Trophoblast cell (in vitro differentiated cells and primary cell): ENCODE results near the gene ZNF669.

Experiments
- DNase-seq, 2 donors: peaks; one replicate each; pipeline ENCODE4 v3.0.0-alpha.2; 2016
- H2AFZ ChIP-seq: 2 replicates; pipeline ENCODE4 v1.6.1; 2013; ENCODE audit warnings: low read length, moderate library complexity, mild to moderate bottlenecking; ENCODE audit not compliant: insufficient read depth, poor library complexity
- H2AK5ac ChIP-seq: 2 replicates; pipeline ENCODE4 v1.6.1; 2013; ENCODE audit warnings: mild to moderate bottlenecking, low read length
- H2BK120ac ChIP-seq: 2 replicates; pipeline ENCODE4 v1.6.1; 2013; ENCODE audit warnings: low read length, mild to moderate bottlenecking, moderate library complexity; ENCODE audit not compliant: insufficient read depth, poor library complexity
- H2BK12ac ChIP-seq: 2 replicates; pipeline ENCODE4 v1.6.1; 2013; ENCODE audit warnings: mild to moderate bottlenecking, low read length, moderate library complexity
- H2BK5ac ChIP-seq: 2 replicates; pipeline ENCODE4 v1.6.1; 2013; ENCODE audit warnings: low read length, low read depth, moderate library complexity, mild to moderate bottlenecking; ENCODE audit not compliant: poor library complexity
- H3K14ac ChIP-seq: 2 replicates; pipeline ENCODE4 v1.6.1; 2013; ENCODE audit warnings: mild to moderate bottlenecking, low read length
- H3K18ac ChIP-seq: 2 replicates; pipeline ENCODE4 v1.6.1; 2013; ENCODE audit warnings: mild to moderate bottlenecking, low read length
- H3K23ac ChIP-seq: 2 replicates; pipeline ENCODE4 v1.6.1; 2013; ENCODE audit warnings: low read length
- H3K27ac ChIP-seq: 2 replicates; pipeline ENCODE4 v1.5.1; 2013; ENCODE audit warnings: low read depth, mild to moderate bottlenecking, inconsistent platforms, low read length, moderate library complexity
- H3K27me3 ChIP-seq: 2 replicates; pipeline ENCODE4 v1.6.1; 2013; ENCODE audit warnings: inconsistent platforms, mild to moderate bottlenecking, low read length, moderate library complexity; ENCODE audit not compliant: insufficient read depth
- H3K36me3 ChIP-seq, 2 experiments: 1 replicate in 1 of 2; 2 replicates in 1 of 2; pipeline ENCODE4 v1.6.1; 2013; ENCODE audit warnings: low read length in 2 of 2, mild to moderate bottlenecking in 2 of 2, moderate library complexity in 1 of 2; ENCODE audit not compliant: insufficient read depth in 2 of 2, control insufficient read depth in 1 of 2
- H3K4ac ChIP-seq: 2 replicates; pipeline ENCODE4 v1.6.1; 2013; ENCODE audit warnings: low read depth, mild to moderate bottlenecking, low read length, moderate library complexity
- H3K4me1 ChIP-seq, 2 experiments: 1 replicate in 1 of 2; 2 replicates in 1 of 2; pipeline ENCODE4 v1.6.1; 2013; ENCODE audit warnings: low read length in 2 of 2, mild to moderate bottlenecking in 2 of 2, moderate library complexity in 1 of 2; ENCODE audit not compliant: insufficient read depth in 2 of 2, control insufficient read depth in 1 of 2
- H3K4me2 ChIP-seq: 2 replicates; pipeline ENCODE4 v1.6.1; 2013; ENCODE audit warnings: inconsistent platforms, mild to moderate bottlenecking, low read length, moderate library complexity
- H3K4me3 ChIP-seq: 2 replicates; pipeline ENCODE4 v1.5.1; 2013; ENCODE audit warnings: mild to moderate bottlenecking, low read depth, low read length, inconsistent platforms
- H3K79me1 ChIP-seq: one replicate; pipeline ENCODE4 v1.6.1; 2013; ENCODE audit warnings: low read length
- H3K79me2 ChIP-seq: 2 replicates; pipeline ENCODE4 v1.6.1; 2013; ENCODE audit warnings: low read length, mild to moderate bottlenecking; ENCODE audit not compliant: control insufficient read depth, insufficient read depth, poor library complexity
- H3K9ac ChIP-seq: 2 replicates; pipeline ENCODE4 v1.6.1; 2013; ENCODE audit warnings: mild to moderate bottlenecking, low read length
- H3K9me3 ChIP-seq: 2 replicates; pipeline ENCODE4 v1.6.1; 2013; ENCODE audit warnings: low read depth, mild to moderate bottlenecking, control low read depth, inconsistent platforms, low read length; ENCODE audit not compliant: insufficient read depth
- H4K12ac ChIP-seq: 2 replicates; pipeline ENCODE4 v1.6.1; 2013; ENCODE audit warnings: low read depth, mild to moderate bottlenecking, low read length, moderate library complexity
- H4K8ac ChIP-seq: 2 replicates; pipeline ENCODE4 v1.6.1; 2013; ENCODE audit warnings: low read depth, mild to moderate bottlenecking, low read length, moderate library complexity
- H4K91ac ChIP-seq: one replicate; pipeline ENCODE4 v1.6.1; 2013; ENCODE audit warnings: low read depth, mild to moderate bottlenecking, low read length, moderate library complexity
- WGBS: extraction: QIAGEN DNeasy Blood & Tissue Kit; methylation state at CpG from one replicate; pipeline ENCODE4 v1.1.7; 2013; ENCODE audit warnings: missing lambda C conversion rate; ENCODE audit not compliant: insufficient read length, insufficient coverage; ENCODE audit errors: extremely low coverage; 5-methylcytosine and 5-hydroxymethylcytosine counted together

ZNF669 gene

DNA sequence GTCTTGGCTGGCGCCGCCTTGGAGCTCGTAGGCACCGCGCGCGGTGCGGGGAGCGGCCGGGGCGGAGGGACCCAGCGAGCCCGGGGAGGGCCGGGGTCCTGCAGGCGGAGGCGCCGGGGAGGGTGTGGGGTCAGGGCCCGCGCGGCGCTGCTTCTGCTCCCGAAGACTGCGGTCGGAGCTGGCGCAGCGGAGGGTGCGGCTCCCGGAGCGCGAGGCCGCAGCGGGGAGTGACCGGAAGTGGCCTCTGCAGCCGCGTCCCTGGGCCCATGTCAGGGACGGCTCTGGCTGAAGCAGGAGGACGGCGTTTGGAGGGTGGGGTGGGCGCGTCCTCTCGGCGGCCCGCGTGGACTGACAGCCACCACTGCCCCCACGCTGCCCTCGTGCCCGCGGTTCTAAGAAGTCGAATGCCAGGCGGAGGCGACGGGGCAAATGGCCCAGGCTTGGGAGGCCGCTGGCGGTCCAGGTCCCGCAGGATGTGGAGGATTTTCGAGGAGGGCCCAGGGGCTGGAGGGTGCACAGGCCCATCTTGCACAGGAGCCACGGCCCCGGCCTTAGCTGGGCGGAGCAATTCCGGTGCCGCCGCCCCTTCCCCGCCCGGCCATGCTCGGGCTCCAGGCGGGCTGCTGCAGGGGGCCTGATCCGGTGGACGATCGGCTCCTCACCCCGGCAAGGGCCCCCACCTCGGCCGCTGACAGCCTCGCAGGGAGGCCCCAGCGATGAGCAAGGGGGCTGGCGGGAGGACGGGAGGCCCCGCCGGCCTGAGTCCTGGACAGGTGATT, 7.7 kb upstream of the ZNF669 start:
- Histone ChIP-seq H3K79me2 (peaks cover 11% of the 10 kb centered on the region), H3K36me3 (no peaks in the 10 kb centered on the region), H2AK5ac (no peak overlapping the region), H2BK120ac (peak overlapping the region; percentile 85), H3K9ac (peak overlapping the region; percentile 79), H3K23ac (no peak overlapping the region), H3K27me3 (peaks cover 2% of the 10 kb centered on the region), H3K79me1 (peaks cover 12% of the 10 kb centered on the region), H3K27ac (peak overlapping the region; percentile 49), H3K14ac (peak overlapping the region; percentile 92), H3K4me3 (peak overlapping the region; percentile 75), H3K9me3 (no peaks in the 10 kb centered on the region), H3K18ac (peak overlapping the region; percentile 82), H4K8ac (peak overlapping the region; percentile 91), H2BK12ac (no peak overlapping the region), H4K12ac (peak overlapping the region; percentile 94), H3K4ac (peak overlapping the region; percentile 47), H3K4me2 (peak overlapping the region; percentile 92), H4K91ac (peak overlapping the region; percentile 96), H2AFZ (peak overlapping the region; percentile 93), H3K4me1 (peaks cover 14 to 18% of the 10 kb centered on the region in 2 experiments), H2BK5ac (no peak overlapping the region)
- WGBS: no CpG with 5 or more reads among the region's 78 CpGs
- peak; percentile 36 to 72 for DNase-seq

DNA sequence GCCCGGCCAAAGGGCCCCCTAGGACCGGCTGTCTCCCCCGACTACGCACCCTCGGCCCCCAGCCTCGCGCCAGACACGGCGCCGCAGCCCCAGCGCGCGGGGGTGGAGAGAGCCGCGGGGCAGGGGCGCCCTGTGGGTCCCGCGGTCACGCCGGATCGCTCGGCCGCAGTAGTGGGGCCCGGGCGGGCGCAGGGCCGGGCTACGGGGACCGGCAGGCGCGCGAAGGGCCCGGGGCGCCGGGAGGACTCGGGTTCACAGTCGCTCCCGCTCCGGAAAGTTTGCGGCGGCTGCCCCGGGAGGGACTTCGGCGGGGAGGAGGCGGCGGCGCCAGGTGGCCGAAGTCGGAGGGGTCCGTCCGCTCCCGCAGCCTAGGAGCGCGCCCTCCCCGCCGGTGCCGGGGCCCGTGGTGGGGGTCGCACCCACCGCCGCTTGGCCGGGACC, 7.1 kb upstream of the ZNF669 start:
- DNase-seq: no peak

DNA sequence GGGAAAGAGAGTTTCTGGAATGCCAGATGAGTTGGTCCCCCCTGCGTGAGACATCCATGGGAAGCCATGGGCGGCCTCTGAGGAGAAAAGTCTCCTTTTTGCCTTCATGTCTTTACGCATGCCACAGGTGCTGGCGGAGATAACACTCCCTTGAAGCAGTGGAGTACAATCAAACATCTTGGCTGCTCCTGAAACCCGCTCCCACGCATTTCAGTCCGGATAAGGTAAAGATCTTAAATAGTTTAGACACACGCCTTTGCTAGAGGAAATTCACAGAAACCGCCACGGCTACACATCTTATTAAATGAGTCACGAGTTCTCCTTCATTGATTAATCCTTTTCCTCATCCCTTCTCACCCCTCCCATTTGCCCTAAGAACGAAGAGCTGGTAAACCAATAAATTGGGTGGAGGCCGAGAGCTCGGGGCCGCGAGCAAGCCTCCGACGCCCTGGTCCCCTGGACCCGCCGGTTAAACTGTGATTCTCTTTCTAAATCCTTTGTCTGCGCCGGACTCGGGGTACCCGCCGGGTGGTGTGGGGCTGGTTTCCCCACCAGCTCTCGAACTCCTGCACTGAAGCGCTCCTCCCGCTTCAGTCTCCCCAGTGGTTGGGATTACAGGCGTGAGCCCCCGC, 6.6 kb upstream of the ZNF669 start:
- no peaks in the 10 kb centered on the region for H3K36me3 ChIP-seq
- peak overlapping the region; percentile 94 for H4K12ac ChIP-seq
- H3K27me3 ChIP-seq: peaks cover 2% of the 10 kb centered on the region
- no peak overlapping the region for H3K23ac ChIP-seq
- H3K4ac ChIP-seq: peak overlapping the region; percentile 72
- peak overlapping the region; percentile 92 for H3K14ac ChIP-seq
- no peak for DNase-seq
- peaks cover 11% of the 10 kb centered on the region for H3K79me2 ChIP-seq
- H3K4me2 ChIP-seq: peak overlapping the region; percentile 92
- H4K8ac ChIP-seq: peak overlapping the region; percentile 78
- H3K4me1 ChIP-seq: peaks cover 14 to 18% of the 10 kb centered on the region in 2 experiments
- H2AFZ ChIP-seq: peak overlapping the region; percentile 87
- H2AK5ac ChIP-seq: no peak overlapping the region
- WGBS: no CpG with 5 or more reads among the region's 30 CpGs
- no peaks in the 10 kb centered on the region for H3K9me3 ChIP-seq
- H3K27ac ChIP-seq: no peak overlapping the region
- H2BK12ac ChIP-seq: no peak overlapping the region
- peak overlapping the region; percentile 79 for H3K9ac ChIP-seq
- H3K4me3 ChIP-seq: peak overlapping the region; percentile 75
- peaks cover 12% of the 10 kb centered on the region for H3K79me1 ChIP-seq
- peak overlapping the region; percentile 96 for H4K91ac ChIP-seq
- H2BK5ac ChIP-seq: no peak overlapping the region
- H3K18ac ChIP-seq: peak overlapping the region; percentile 67
- peak overlapping the region; percentile 82 for H2BK120ac ChIP-seq

More for the DNA sequence above, 7.1 kb upstream of the ZNF669 start:
- H3K36me3 ChIP-seq: no peaks in the 10 kb centered on the region
- H2BK120ac ChIP-seq: peak overlapping the region; percentile 82
- peaks cover 14 to 18% of the 10 kb centered on the region in 2 experiments for H3K4me1 ChIP-seq
- WGBS: no CpG with 5 or more reads among the region's 62 CpGs
- H4K91ac ChIP-seq: peak overlapping the region; percentile 96
- peak overlapping the region; percentile 36 for H3K27ac ChIP-seq
- no peak overlapping the region for H2AK5ac ChIP-seq
- peaks cover 12% of the 10 kb centered on the region for H3K79me1 ChIP-seq
- H3K4me3 ChIP-seq: peak overlapping the region; percentile 75
- H3K14ac ChIP-seq: peak overlapping the region; percentile 92
- H3K9me3 ChIP-seq: no peaks in the 10 kb centered on the region
- H3K9ac ChIP-seq: peak overlapping the region; percentile 79
- H4K12ac ChIP-seq: peak overlapping the region; percentile 94
- H3K23ac ChIP-seq: no peak overlapping the region
- H2BK5ac ChIP-seq: peak overlapping the region; percentile 57
- H3K4ac ChIP-seq: peak overlapping the region; percentile 72
- H3K4me2 ChIP-seq: peak overlapping the region; percentile 92
- H4K8ac ChIP-seq: peak overlapping the region; percentile 78
- H2AFZ ChIP-seq: peak overlapping the region; percentile 87
- H2BK12ac ChIP-seq: no peak overlapping the region
- H3K79me2 ChIP-seq: peaks cover 11% of the 10 kb centered on the region
- H3K27me3 ChIP-seq: peaks cover 2% of the 10 kb centered on the region
- H3K18ac ChIP-seq: peak overlapping the region; percentile 67

GRCh38 chr1:247107694-247108093, 3.5 kb upstream of the ZNF669 start:
- H2BK5ac ChIP-seq: no peak overlapping the region
- H3K27me3 ChIP-seq: peaks cover 2% of the 10 kb centered on the region
- no CpG with 5 or more reads among the region's 7 CpGs for WGBS
- no peak overlapping the region for H3K18ac ChIP-seq
- no peak overlapping the region for H2AFZ ChIP-seq
- no peak overlapping the region for H4K91ac ChIP-seq
- H3K23ac ChIP-seq: no peak overlapping the region
- no peak overlapping the region for H3K4me3 ChIP-seq
- peaks cover 18% of the 10 kb centered on the region for H3K79me1 ChIP-seq
- DNase-seq: no peak
- no peak overlapping the region for H3K4me2 ChIP-seq
- H2BK12ac ChIP-seq: no peak overlapping the region
- H3K9ac ChIP-seq: no peak overlapping the region
- no peak overlapping the region for H3K27ac ChIP-seq
- no peak overlapping the region for H2AK5ac ChIP-seq
- H3K14ac ChIP-seq: no peak overlapping the region
- H3K9me3 ChIP-seq: peaks cover 2% of the 10 kb centered on the region
- H3K4me1 ChIP-seq: peaks cover 9 to 15% of the 10 kb centered on the region in 2 experiments
- no peak overlapping the region for H4K8ac ChIP-seq
- H4K12ac ChIP-seq: no peak overlapping the region
- no peak overlapping the region for H2BK120ac ChIP-seq
- H3K36me3 ChIP-seq: no peaks in the 10 kb centered on the region
- H3K79me2 ChIP-seq: peaks cover 19% of the 10 kb centered on the region
- H3K4ac ChIP-seq: no peak overlapping the region
